ENCODE measurements around the gene SLC35E4.
A peak's percentile ranks its signal among the peaks of the same experiment; 100 is the strongest.
"Not testable (repeated sequence)": the region's sequence is repeated elsewhere in the genome, so short reads cannot be mapped to it uniquely, and the experiment has no call there.

Gene SLC35E4

GRCh38 chr22:30652852-30653251 lies 17.3 kb downstream of the SLC35E4 start:
- no peak for DNase-seq

- DNase-seq: no peak
Measured at GRCh38 chr22:30654361-30654760, 18.8 kb downstream of the SLC35E4 start.

GRCh38 chr22:30655532-30655931 lies 20.0 kb downstream of the SLC35E4 start:
- DNase-seq: no peak

GRCh38 chr22:30662040-30662439 lies 26.5 kb downstream of the SLC35E4 start:
- no peak for DNase-seq

- no peak for DNase-seq
Measured at GRCh38 chr22:30664798-30665197, 29.2 kb downstream of the SLC35E4 start.

GRCh38 chr22:30665266-30665665 lies 29.7 kb downstream of the SLC35E4 start:
- no peak for DNase-seq

- DNase-seq: no peak
Measured at GRCh38 chr22:30665786-30666185, 30.2 kb downstream of the SLC35E4 start.

- DNase-seq: no peak
Measured at GRCh38 chr22:30667107-30667493, 31.5 kb downstream of the SLC35E4 start.

- DNase-seq: peak; percentile 86
Measured at GRCh38 chr22:30667494-30668385, 32.2 kb downstream of the SLC35E4 start, which contains the start of gene DUSP18. DUSP18 (minus strand) TSS chr22:30667875; CDS start chr22:30664003, 3,872 bp downstream.

- DNase-seq: no peak
Measured at GRCh38 chr22:30668386-30668710, 32.8 kb downstream of the SLC35E4 start.

- no peak for DNase-seq
Measured at GRCh38 chr22:30671071-30671470, 35.5 kb downstream of the SLC35E4 start.

GRCh38 chr22:30673136-30673535 lies 37.6 kb downstream of the SLC35E4 start:
- DNase-seq: no peak

GRCh38 chr22:30674482-30674881 lies 38.9 kb downstream of the SLC35E4 start:
- no peak for DNase-seq

- no peak for DNase-seq
Measured at GRCh38 chr22:30675436-30675835, 39.9 kb downstream of the SLC35E4 start.

GRCh38 chr22:30676565-30676964 lies 41.0 kb downstream of the SLC35E4 start:
- not testable (repeated sequence) for DNase-seq

- DNase-seq: not testable (repeated sequence)
Measured at GRCh38 chr22:30679895-30680690, 44.5 kb downstream of the SLC35E4 start.

GRCh38 chr22:30680991-30681770 lies 45.6 kb downstream of the SLC35E4 start:
- DNase-seq: no peak

- no peak for DNase-seq
Measured at GRCh38 chr22:30681831-30682230, 46.2 kb downstream of the SLC35E4 start.

GRCh38 chr22:30685178-30685577 lies 49.6 kb downstream of the SLC35E4 start:
- DNase-seq: no peak

- no peak for DNase-seq
Measured at GRCh38 chr22:30687358-30687757, 51.8 kb downstream of the SLC35E4 start.

- no peak for DNase-seq
Measured at GRCh38 chr22:30689622-30690021, 54.0 kb downstream of the SLC35E4 start.

GRCh38 chr22:30691204-30691603 lies 55.6 kb downstream of the SLC35E4 start:
- DNase-seq: no peak

GRCh38 chr22:30694171-30694639 lies 58.6 kb downstream of the SLC35E4 start:
- DNase-seq: peak; percentile 12
